PFSK-1 (cell line): ENCODE data around the gene TXNIP.

Experiments used
- FOXP2 ChIP-seq: optimal IDR thresholded peaks from 2 replicates; pipeline ENCODE3; 2011; ENCODE audit warnings: borderline replicate concordance, control low read depth, inconsistent platforms; ENCODE audit not compliant: insufficient read depth; ENCODE audit errors: extremely low read length, extremely low read depth
- POLR2AphosphoS5 ChIP-seq: IDR thresholded peaks from 2 replicates; pipeline ENCODE4 v1.6.1; 2012; ENCODE audit warnings: low read depth, mild to moderate bottlenecking, control low read depth, low read length, moderate library complexity
- SIN3A ChIP-seq: IDR thresholded peaks from 2 replicates; pipeline ENCODE4 v1.6.1; 2012; ENCODE audit warnings: mild to moderate bottlenecking, low read length, moderate library complexity, borderline replicate concordance; ENCODE audit not compliant: insufficient read depth
- TAF1 ChIP-seq: IDR thresholded peaks from 2 replicates; pipeline ENCODE4 v1.6.1; 2012; ENCODE audit warnings: low read length, control low read depth, borderline replicate concordance; ENCODE audit not compliant: insufficient read depth
- TF ChIP-seq, protein P1 (sequence below), 2 experiments: IDR thresholded peaks; 2 replicates each; pipeline versions ENCODE4 v1.6.1 to v1.8.0; 2011 to 2012; ENCODE audit warnings: low read depth in 2 of 2, low read length in 2 of 2, control low read depth in 1 of 2, inconsistent platforms in 1 of 2, mild to moderate bottlenecking in 1 of 2, moderate library complexity in 1 of 2; ENCODE audit not compliant: insufficient read depth in 1 of 2

The TXNIP gene

DNA sequence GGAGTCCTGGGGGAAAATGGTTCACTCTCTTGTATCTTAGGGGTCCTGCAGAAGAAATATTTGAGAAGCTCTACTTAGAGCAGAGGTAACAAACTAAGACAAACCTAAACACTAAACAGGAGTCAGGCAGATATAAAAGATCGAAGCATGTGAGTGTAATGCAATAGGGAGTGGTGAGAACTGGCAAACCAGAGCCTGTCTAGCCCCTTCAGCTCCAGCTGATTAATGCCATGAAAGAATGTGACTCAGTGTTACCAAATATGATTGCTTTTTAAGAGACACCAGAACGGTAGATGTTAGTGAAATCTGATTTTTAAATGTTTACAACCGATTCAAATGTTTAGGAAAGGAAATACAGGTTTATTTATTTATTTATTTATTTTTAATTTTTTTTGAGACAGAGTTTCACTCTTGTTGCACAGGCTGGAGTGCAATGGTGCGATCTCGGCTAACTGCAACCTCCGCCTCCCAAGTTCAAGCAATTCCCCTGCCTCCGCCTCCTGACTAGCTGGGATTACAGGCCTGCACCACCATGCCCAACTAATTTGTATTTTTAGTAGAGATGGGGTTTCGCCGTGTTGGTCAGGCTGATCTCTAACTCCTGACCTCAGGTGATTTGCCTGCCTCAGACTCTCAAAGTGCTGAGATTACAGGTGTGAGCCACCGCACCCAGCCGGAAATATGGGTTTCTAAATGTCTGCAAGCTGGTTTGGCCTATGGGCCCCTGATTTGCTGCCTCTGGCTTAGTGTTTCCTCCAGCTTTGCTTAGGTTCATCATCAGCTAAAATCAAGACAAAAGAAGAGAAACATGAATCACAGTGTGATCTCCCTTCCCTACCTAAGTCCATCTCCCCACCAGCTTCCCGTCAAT, 12.2 kb downstream of the TXNIP start:
- no peak for TF ChIP-seq TAF1
- TF ChIP-seq POLR2AphosphoS5: no peak
- TF ChIP-seq FOXP2: no peak
- no peak for TF ChIP-seq SIN3A
- TF ChIP-seq, protein P1, sequence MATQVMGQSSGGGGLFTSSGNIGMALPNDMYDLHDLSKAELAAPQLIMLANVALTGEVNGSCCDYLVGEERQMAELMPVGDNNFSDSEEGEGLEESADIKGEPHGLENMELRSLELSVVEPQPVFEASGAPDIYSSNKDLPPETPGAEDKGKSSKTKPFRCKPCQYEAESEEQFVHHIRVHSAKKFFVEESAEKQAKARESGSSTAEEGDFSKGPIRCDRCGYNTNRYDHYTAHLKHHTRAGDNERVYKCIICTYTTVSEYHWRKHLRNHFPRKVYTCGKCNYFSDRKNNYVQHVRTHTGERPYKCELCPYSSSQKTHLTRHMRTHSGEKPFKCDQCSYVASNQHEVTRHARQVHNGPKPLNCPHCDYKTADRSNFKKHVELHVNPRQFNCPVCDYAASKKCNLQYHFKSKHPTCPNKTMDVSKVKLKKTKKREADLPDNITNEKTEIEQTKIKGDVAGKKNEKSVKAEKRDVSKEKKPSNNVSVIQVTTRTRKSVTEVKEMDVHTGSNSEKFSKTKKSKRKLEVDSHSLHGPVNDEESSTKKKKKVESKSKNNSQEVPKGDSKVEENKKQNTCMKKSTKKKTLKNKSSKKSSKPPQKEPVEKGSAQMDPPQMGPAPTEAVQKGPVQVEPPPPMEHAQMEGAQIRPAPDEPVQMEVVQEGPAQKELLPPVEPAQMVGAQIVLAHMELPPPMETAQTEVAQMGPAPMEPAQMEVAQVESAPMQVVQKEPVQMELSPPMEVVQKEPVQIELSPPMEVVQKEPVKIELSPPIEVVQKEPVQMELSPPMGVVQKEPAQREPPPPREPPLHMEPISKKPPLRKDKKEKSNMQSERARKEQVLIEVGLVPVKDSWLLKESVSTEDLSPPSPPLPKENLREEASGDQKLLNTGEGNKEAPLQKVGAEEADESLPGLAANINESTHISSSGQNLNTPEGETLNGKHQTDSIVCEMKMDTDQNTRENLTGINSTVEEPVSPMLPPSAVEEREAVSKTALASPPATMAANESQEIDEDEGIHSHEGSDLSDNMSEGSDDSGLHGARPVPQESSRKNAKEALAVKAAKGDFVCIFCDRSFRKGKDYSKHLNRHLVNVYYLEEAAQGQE (IDR thresholded peaks at IDR 0.05; ENCODE audit: insufficient read depth in 1 of 2, low read depth in 2 of 2, low read length in 2 of 2): no peak

DNA sequence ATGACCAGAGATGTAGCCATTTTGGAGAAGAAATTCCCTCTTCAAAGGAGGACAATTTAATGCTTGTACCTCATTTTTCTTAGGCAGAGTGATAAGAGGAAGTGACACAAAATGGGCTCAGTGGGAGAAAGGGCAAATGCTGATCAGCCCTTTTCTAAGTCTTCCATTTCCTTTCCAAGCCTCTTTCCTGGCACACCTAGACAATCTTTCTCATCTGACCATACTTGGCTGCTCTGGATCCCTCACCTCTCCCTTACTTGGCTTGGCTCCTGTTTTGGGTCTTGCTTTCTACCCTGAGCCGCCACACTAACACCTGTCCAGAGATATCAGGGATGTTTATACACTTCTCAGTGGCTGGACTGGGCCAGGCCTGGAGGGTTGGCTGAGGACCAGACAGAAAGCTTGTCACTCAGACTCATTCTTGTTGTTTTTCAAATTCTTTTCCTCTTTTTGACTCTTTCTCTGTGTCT, 13.1 kb downstream of the TXNIP start:
- TF ChIP-seq POLR2AphosphoS5 (no peak), FOXP2 (no peak), TAF1 (no peak), SIN3A (no peak)
- TF ChIP-seq, protein P1 (IDR thresholded peaks at IDR 0.05; ENCODE audit: insufficient read depth in 1 of 2, low read depth in 2 of 2, low read length in 2 of 2): no peak

DNA sequence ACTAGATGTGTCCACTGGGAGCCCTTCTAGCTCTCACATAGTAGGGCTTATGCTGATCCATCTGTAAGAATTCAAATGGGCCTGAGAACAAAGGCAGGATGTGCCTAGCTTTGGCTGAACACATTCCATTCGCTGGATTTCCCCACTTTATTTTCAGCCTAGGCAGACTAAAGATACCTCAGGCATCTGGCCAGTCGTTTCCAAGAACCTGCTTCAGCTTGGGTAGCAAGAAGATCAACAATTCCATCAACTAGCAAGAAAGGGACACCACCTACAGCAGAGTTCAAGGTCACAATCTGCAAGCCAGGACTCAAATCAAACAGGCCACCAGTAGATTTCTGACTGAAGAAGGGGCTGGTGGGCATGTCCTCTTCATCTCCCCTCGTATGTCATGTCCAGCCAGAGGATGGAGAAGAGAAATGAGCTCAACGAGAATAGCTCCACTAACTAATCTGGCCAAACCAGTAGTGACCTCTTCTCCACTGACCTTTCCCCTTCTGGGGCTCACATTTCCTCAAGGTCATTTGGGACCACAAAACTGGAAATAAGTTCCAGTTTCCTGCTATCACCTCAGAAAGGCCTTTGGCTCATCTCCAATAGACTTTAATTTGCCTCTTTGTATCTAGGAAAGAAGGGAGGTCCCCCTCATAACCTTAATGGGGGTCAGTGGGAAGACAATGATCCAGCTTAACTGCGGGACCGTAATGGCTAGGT, 14.2 kb downstream of the TXNIP start:
- TF ChIP-seq, protein P1 (IDR thresholded peaks at IDR 0.05; ENCODE audit: insufficient read depth in 1 of 2, low read depth in 2 of 2, low read length in 2 of 2): no peak
- TF ChIP-seq FOXP2: no peak
- no peak for TF ChIP-seq POLR2AphosphoS5
- TF ChIP-seq SIN3A: no peak
- no peak for TF ChIP-seq TAF1

DNA sequence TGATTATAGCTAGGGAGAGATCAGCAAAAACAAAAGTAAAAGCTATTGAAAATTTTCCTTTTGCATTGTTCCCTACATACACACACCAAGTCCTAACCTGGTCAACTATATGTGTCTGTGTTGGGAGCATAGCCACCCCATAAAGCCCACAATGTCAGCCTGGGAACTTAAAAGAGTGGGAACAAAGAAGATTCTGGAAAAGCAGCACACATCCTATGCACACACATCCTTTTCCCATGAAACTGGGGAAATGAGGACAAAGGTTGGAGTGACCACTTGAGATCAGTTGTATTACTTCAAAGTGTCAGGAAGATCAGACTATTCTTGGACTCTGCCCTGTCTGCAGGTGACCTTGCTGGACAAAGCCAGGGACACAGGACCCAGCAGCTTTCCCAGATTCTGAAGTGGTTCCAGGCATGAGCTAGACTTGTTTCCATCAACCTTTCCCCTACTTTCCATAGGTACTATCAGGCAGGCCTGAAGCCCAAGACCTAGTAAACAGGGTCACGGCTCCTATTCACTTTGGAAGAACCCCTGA, 15.9 kb downstream of the TXNIP start:
- TF ChIP-seq POLR2AphosphoS5: no peak

DNA sequence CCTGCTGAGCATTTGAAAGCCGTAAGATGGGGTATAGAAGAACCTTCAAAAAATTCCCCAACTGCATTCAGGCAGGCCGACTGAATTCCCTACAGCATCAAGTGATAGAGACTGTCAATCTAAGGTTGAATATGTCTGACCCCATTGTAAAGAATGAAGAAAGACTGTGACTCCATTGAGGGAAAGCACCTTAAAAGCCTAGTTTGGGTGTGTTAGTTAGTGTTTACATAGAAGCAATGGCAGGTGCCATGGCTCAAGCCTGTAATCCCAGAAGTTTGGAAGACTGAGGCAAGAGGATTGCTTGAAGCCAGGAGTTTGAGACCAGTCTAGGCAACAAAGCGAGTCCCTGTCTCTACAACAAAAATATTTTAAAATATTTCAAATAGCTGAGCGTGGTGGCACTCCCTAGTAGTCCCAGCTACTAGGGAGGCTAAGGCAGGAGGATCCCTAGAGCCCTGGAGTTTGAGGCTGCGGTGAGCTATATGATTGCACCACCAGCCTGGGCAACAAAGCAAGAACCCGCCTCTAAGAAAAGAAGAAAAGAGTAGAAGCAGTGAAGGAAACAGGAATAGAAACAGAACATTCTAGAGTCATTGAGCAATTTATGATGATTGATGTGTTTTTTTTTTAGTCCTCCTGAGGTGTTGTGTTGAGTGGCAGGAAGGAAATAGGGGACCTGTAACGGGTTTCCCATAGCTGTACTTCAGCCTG, 16.5 kb downstream of the TXNIP start:
- TF ChIP-seq POLR2AphosphoS5 (no peak), TAF1 (no peak)
- TF ChIP-seq, protein P1 (IDR thresholded peaks at IDR 0.05; ENCODE audit: insufficient read depth in 1 of 2, low read depth in 2 of 2, low read length in 2 of 2): 0 out of 4 replicates have a peak, but pooled peaks of 1 of the 2 experiments have one; percentile 1
